ENCODE measurements around the gene CFB. TPM values are rescaled to one million over a fixed set of nuclear protein-coding genes. Genes with fewer than 3 reads are reported as not detected.

The CFB gene
- total and polyA plus RNA-seq, 2 of the 13 experiments (the other 11 are each of a cell fraction or from before 2014, with no cell fraction given) = 171 to 513 TPM

GRCh38 chr6:31958741-31959739 is 13.1 kb downstream of the CFB start, which contains the start of the genes NELFE and SKIC2 (continued):
- no peak for TF ChIP-seq GPBP1L1 (CRISPR knock-in tag; IDR thresholded peaks at IDR 0.05)
- peak; percentile 64; the same call in 1 of the 2 replicates for TF ChIP-seq REL (CRISPR knock-in tag; conservative IDR thresholded peaks at IDR 0.05)
- TF ChIP-seq GATA4 (IDR thresholded peaks at IDR 0.05; ENCODE audit: borderline replicate concordance, low read depth) = no peak
- TF ChIP-seq ZNF407 (CRISPR knock-in tag; IDR thresholded peaks at IDR 0.05; ENCODE audit: not compliant biosample characterization) = no peak
- no peak for TF ChIP-seq ZNF296 (CRISPR knock-in tag; conservative IDR thresholded peaks at IDR 0.05)
- TF ChIP-seq NCOA2 (CRISPR knock-in tag; IDR thresholded peaks at IDR 0.05) = peak; percentile 52
- peak; percentile 96 for TF ChIP-seq THAP9 (CRISPR knock-in tag; IDR thresholded peaks at IDR 0.05; ENCODE audit: borderline replicate concordance)
- no peak; the same call in 1 of the 2 replicates for TF ChIP-seq FOSL1 (CRISPR knock-in tag; IDR thresholded peaks at IDR 0.05; ENCODE audit: borderline replicate concordance)
- TF ChIP-seq ARID5B (CRISPR knock-in tag; IDR thresholded peaks at IDR 0.05) = peak; percentile 68
- TF ChIP-seq ONECUT2 (CRISPR knock-in tag; IDR thresholded peaks at IDR 0.05) = peak; percentile 57
